H9 (cell line): ENCODE data around the gene MAPK8. TPM values are rescaled to one million over a fixed set of nuclear protein-coding genes. Genes with fewer than 3 reads are reported as not detected.

Source experiments
- DNase-seq: peaks from one replicate; pipeline ENCODE4 v3.0.0-alpha.2; 2017
- H2AFZ ChIP-seq: one replicate; pipeline ENCODE4 v1.6.1; 2013; ENCODE audit warnings: mild to moderate bottlenecking, low read length, control low read depth, moderate library complexity
- H2AK5ac ChIP-seq: 2 replicates; pipeline ENCODE4 v1.6.1; 2013; ENCODE audit warnings: low read length, control low read depth, mixed read lengths; ENCODE audit not compliant: insufficient read length
- H2BK120ac ChIP-seq: one replicate; pipeline ENCODE4 v1.6.1; 2013; ENCODE audit warnings: low read depth, mild to moderate bottlenecking, low read length, control low read depth, inconsistent platforms; ENCODE audit not compliant: poor library complexity, severe bottlenecking
- H2BK12ac ChIP-seq: 2 replicates; pipeline ENCODE4 v1.6.1; 2013; ENCODE audit warnings: low read length, control low read depth, mixed read lengths, low read depth; ENCODE audit not compliant: insufficient read length
- H2BK15ac ChIP-seq: 2 replicates; pipeline ENCODE4 v1.6.1; 2013; ENCODE audit warnings: low read depth, low read length, control low read depth
- H2BK20ac ChIP-seq: one replicate; pipeline ENCODE4 v1.6.1; 2013; ENCODE audit warnings: low read depth, mild to moderate bottlenecking, low read length, control low read depth, inconsistent platforms; ENCODE audit not compliant: poor library complexity, severe bottlenecking
- H2BK5ac ChIP-seq: 2 replicates; pipeline ENCODE4 v1.6.1; 2013; ENCODE audit warnings: low read length, control low read depth, mixed read lengths; ENCODE audit not compliant: insufficient read length
- H3K14ac ChIP-seq: 2 replicates; pipeline ENCODE4 v1.6.1; 2013; ENCODE audit warnings: low read length, control low read depth; ENCODE audit not compliant: insufficient read depth
- H3K18ac ChIP-seq: 2 replicates; pipeline ENCODE4 v1.6.1; 2013; ENCODE audit warnings: low read depth, mild to moderate bottlenecking, mixed read lengths, low read length, control low read depth; ENCODE audit not compliant: insufficient read length
- H3K23ac ChIP-seq: 2 replicates; pipeline ENCODE4 v1.6.1; 2013; ENCODE audit warnings: low read length, control low read depth, mixed read lengths, low read depth; ENCODE audit not compliant: insufficient read length
- H3K23me2 ChIP-seq: 2 replicates; pipeline ENCODE4 v1.6.1; 2013; ENCODE audit warnings: low read depth, mild to moderate bottlenecking, mixed read lengths, low read length, control low read depth; ENCODE audit not compliant: insufficient read length, poor library complexity, severe bottlenecking
- H3K27ac ChIP-seq: 2 replicates; pipeline ENCODE4 v1.5.1; 2013; ENCODE audit warnings: low read length, control low read depth, mixed read lengths, low read depth; ENCODE audit not compliant: insufficient read length
- H3K27me3 ChIP-seq: 2 replicates; pipeline ENCODE4 v1.6.1; 2013; ENCODE audit warnings: low read length, control low read depth, inconsistent platforms; ENCODE audit not compliant: insufficient read depth
- H3K4ac ChIP-seq: 2 replicates; pipeline ENCODE4 v1.6.1; 2013; ENCODE audit warnings: low read depth, mild to moderate bottlenecking, control low read depth, inconsistent platforms, low read length, moderate library complexity
- H3K4me1 ChIP-seq: 2 replicates; pipeline ENCODE4 v1.6.1; 2013; ENCODE audit warnings: low read length, control low read depth, inconsistent platforms; ENCODE audit not compliant: insufficient read depth
- H3K4me2 ChIP-seq: 2 replicates; pipeline ENCODE4 v1.6.1; 2013; ENCODE audit warnings: low read length, control low read depth, mixed read lengths; ENCODE audit not compliant: insufficient read length, insufficient read depth
- H3K56ac ChIP-seq: 2 replicates; pipeline ENCODE4 v1.6.1; 2013; ENCODE audit warnings: low read depth, mild to moderate bottlenecking, mixed read lengths, low read length, control low read depth; ENCODE audit not compliant: insufficient read length
- H3K79me1 ChIP-seq: 2 replicates; pipeline ENCODE4 v1.6.1; 2013; ENCODE audit warnings: low read depth, mild to moderate bottlenecking, moderate library complexity, low read length, control low read depth, inconsistent platforms; ENCODE audit not compliant: insufficient read depth, poor library complexity, severe bottlenecking
- H3K79me2 ChIP-seq: 2 replicates; pipeline ENCODE4 v1.6.1; 2013; ENCODE audit warnings: low read length, control low read depth, inconsistent platforms; ENCODE audit not compliant: insufficient read depth
- H3K9ac ChIP-seq: 2 replicates; pipeline ENCODE4 v1.6.1; 2013; ENCODE audit warnings: low read length, control low read depth, mixed read lengths; ENCODE audit not compliant: insufficient read length; ENCODE audit errors: extremely low read depth
- H3K9me3 ChIP-seq: one replicate; pipeline ENCODE4 v1.6.1; 2013; ENCODE audit warnings: low read depth, low read length, inconsistent platforms; ENCODE audit not compliant: control insufficient read depth
- H3T11ph ChIP-seq: one replicate; pipeline ENCODE4 v1.6.1; 2013; ENCODE audit warnings: mild to moderate bottlenecking, low read length, control low read depth, inconsistent platforms
- H4K20me1 ChIP-seq: one replicate; pipeline ENCODE4 v1.6.1; 2013; ENCODE audit not compliant: control insufficient read depth, insufficient read length, insufficient read depth
- H4K5ac ChIP-seq: 2 replicates; pipeline ENCODE4 v1.6.1; 2013; ENCODE audit warnings: low read depth, mild to moderate bottlenecking, mixed read lengths, low read length, control low read depth; ENCODE audit not compliant: insufficient read length
- H4K8ac ChIP-seq: replicated peaks from 2 replicates; pipeline ENCODE4 v1.6.1; 2013; ENCODE audit warnings: low read length, control low read depth, mixed read lengths, low read depth; ENCODE audit not compliant: insufficient read length
- H4K91ac ChIP-seq: 2 replicates; pipeline ENCODE4 v1.6.1; 2013; ENCODE audit warnings: low read depth, mild to moderate bottlenecking, moderate library complexity, mixed read lengths, low read length, control low read depth; ENCODE audit not compliant: insufficient read length
- H3K27ac Mint-ChIP-seq, 3 experiments: 2 replicates in 2 of 3; 3 replicates in 1 of 3; pipeline ENCODE4 v1.8.0; 2020 to 2021; ENCODE audit warnings: mixed read lengths in 3 of 3, mild to moderate bottlenecking in 1 of 3, moderate library complexity in 1 of 3
- H3K27me3 Mint-ChIP-seq: 2 replicates; pipeline ENCODE4 v1.8.0; 2021; ENCODE audit warnings: low read depth, mild to moderate bottlenecking, moderate library complexity, mixed read lengths
- H3K36me3 Mint-ChIP-seq, 3 experiments: 2 replicates in 2 of 3; 3 replicates in 1 of 3; pipeline ENCODE4 v1.8.0; 2020 to 2021; ENCODE audit warnings: low read depth in 3 of 3, mixed read lengths in 3 of 3; ENCODE audit not compliant: insufficient read depth in 1 of 3
- H3K4me1 Mint-ChIP-seq, 2 experiments: 2 replicates each; pipeline ENCODE4 v1.8.0; 2020; ENCODE audit warnings: mixed read lengths in 2 of 2
- H3K4me3 Mint-ChIP-seq, 2 experiments: 2 replicates in 1 of 2; 3 replicates in 1 of 2; pipeline ENCODE4 v1.8.0; 2020 to 2021; ENCODE audit warnings: mild to moderate bottlenecking in 2 of 2, mixed read lengths in 2 of 2, moderate library complexity in 1 of 2
- H3K9me3 Mint-ChIP-seq, 2 experiments: 2 replicates in 1 of 2; 3 replicates in 1 of 2; pipeline ENCODE4 v1.8.0; 2020; ENCODE audit warnings: mild to moderate bottlenecking in 2 of 2, mixed read lengths in 2 of 2, moderate library complexity in 1 of 2
- CTCF ChIP-seq: fragments of 200-600 bp; sonication (generic); conservative IDR thresholded peaks from 3 replicates; pipeline ENCODE4 v1.8.0; 2021; ENCODE audit warnings: antibody characterized with exemption, mild to moderate bottlenecking
- WGBS: extraction: QIAGEN DNeasy Blood & Tissue Kit; methylation state at CpG from one replicate; pipeline ENCODE4 v1.1.7; 2013; ENCODE audit warnings: missing lambda C conversion rate, low lambda C conversion rate, mixed read lengths; ENCODE audit not compliant: insufficient read length; ENCODE audit errors: extremely low coverage; 5-methylcytosine and 5-hydroxymethylcytosine counted together
- total RNA-seq: library from RNA; stranded (reverse); gene quantifications from 2 replicates; pipeline ENCODE4 v1.2.1, GENCODE V29; 2021

MAPK8 gene
- total RNA-seq, 1 experiment from 2014 or later = 52.0 TPM

GRCh38 chr10:48343106-48343505 is 36.6 kb downstream of the MAPK8 start:
- H3K4me3 Mint-ChIP-seq = no peak overlapping the region
- H3K79me2 ChIP-seq = no peaks in the 10 kb centered on the region; the same call in 1 of the 2 replicates
- H3K9me3 ChIP-seq = no peaks in the 10 kb centered on the region
- H3K4ac ChIP-seq = no peak overlapping the region
- no peak overlapping the region for H2BK12ac ChIP-seq
- TF ChIP-seq CTCF = no peak
- no peaks in the 10 kb centered on the region for H3K79me1 ChIP-seq
- H4K5ac ChIP-seq = no peak overlapping the region
- H2BK5ac ChIP-seq = no peak overlapping the region
- H4K91ac ChIP-seq = no peak overlapping the region
- no peak overlapping the region for H2AFZ ChIP-seq
- H2BK20ac ChIP-seq = no peak overlapping the region
- H3K14ac ChIP-seq = no peak overlapping the region
- H3K9me3 Mint-ChIP-seq = peaks cover 16 to 17% of the 10 kb centered on the region in 2 experiments
- peaks cover 14 to 16% (median 16%) of the 10 kb centered on the region in 3 experiments for H3K36me3 Mint-ChIP-seq
- no peak for DNase-seq
- no peak overlapping the region for H3K23ac ChIP-seq
- H3T11ph ChIP-seq = no peak overlapping the region
- no peak overlapping the region for H3K56ac ChIP-seq
- peaks cover 14 to 15% of the 10 kb centered on the region in 2 experiments for H3K4me1 Mint-ChIP-seq
- peaks cover 2% of the 10 kb centered on the region; the same call in 1 of the 2 replicates for H3K4me1 ChIP-seq
- no CpG with 5 or more reads among the region's 2 CpGs for WGBS
- H3K4me2 ChIP-seq = no peak overlapping the region
- no peak overlapping the region for H3K27ac Mint-ChIP-seq
- H2BK15ac ChIP-seq = no peak overlapping the region
- H2BK120ac ChIP-seq = no peak overlapping the region
- no peaks in the 10 kb centered on the region for H3K23me2 ChIP-seq
- H3K18ac ChIP-seq = no peak overlapping the region
- no peak overlapping the region for H4K8ac ChIP-seq
- no peaks in the 10 kb centered on the region for H3K27me3 Mint-ChIP-seq
- H3K27me3 ChIP-seq = no peaks in the 10 kb centered on the region
- H3K27ac ChIP-seq = no peak overlapping the region
- H2AK5ac ChIP-seq = no peak overlapping the region
- H3K9ac ChIP-seq = no peak overlapping the region
- H4K20me1 ChIP-seq = no peaks in the 10 kb centered on the region
